GM10266 (cell line): ENCODE data around the gene SF3A1.

Experiments
- DNase-seq: peaks from one replicate; pipeline ENCODE4 v3.0.0; 2012; ENCODE audit errors: extremely low spot score
- CTCF ChIP-seq: IDR thresholded peaks from 2 replicates; pipeline ENCODE4 v1.5.1; 2012; ENCODE audit warnings: mild to moderate bottlenecking, low read depth; ENCODE audit not compliant: control insufficient read depth, insufficient read depth; ENCODE audit errors: missing control alignments

Gene SF3A1

GRCh38 chr22:30399718-30400117 is 43.0 kb upstream of the SF3A1 start:
- no peak for DNase-seq
- no peak for TF ChIP-seq CTCF

GRCh38 chr22:30398685-30399680 is 42.3 kb upstream of the SF3A1 start:
- no peak for TF ChIP-seq CTCF
- peak; percentile 14 for DNase-seq

- no peak for TF ChIP-seq CTCF
- DNase-seq, result peak; percentile 29
Observed at GRCh38 chr22:30397656-30398635, 41.3 kb upstream of the SF3A1 start.

GRCh38 chr22:30396871-30397655 is 40.4 kb upstream of the SF3A1 start, which contains the start of gene SEC14L2:
Gene SEC14L2, plus strand, starts transcription at chr22:30397018. Its CDS starts 99 bp downstream, at chr22:30397117.
- DNase-seq, result peak; percentile 29
- TF ChIP-seq CTCF, result no peak

- DNase-seq, result no peak
- no peak for TF ChIP-seq CTCF
Observed at GRCh38 chr22:30393885-30394284, 37.2 kb upstream of the SF3A1 start.

- no peak for DNase-seq
- no peak for TF ChIP-seq CTCF
Observed at GRCh38 chr22:30393322-30393680, 36.6 kb upstream of the SF3A1 start.
